GM19240 (cell line): ENCODE data around the gene SLC25A23.
"Not testable (repeated sequence)": the region's sequence is repeated elsewhere in the genome, so short reads cannot be mapped to it uniquely, and the experiment has no call there.

Experiments
- DNase-seq: peaks from one replicate; pipeline ENCODE4 v3.0.0; 2011; ENCODE audit warnings: low spot score; ENCODE audit not compliant: insufficient read length

Gene SLC25A23

DNA sequence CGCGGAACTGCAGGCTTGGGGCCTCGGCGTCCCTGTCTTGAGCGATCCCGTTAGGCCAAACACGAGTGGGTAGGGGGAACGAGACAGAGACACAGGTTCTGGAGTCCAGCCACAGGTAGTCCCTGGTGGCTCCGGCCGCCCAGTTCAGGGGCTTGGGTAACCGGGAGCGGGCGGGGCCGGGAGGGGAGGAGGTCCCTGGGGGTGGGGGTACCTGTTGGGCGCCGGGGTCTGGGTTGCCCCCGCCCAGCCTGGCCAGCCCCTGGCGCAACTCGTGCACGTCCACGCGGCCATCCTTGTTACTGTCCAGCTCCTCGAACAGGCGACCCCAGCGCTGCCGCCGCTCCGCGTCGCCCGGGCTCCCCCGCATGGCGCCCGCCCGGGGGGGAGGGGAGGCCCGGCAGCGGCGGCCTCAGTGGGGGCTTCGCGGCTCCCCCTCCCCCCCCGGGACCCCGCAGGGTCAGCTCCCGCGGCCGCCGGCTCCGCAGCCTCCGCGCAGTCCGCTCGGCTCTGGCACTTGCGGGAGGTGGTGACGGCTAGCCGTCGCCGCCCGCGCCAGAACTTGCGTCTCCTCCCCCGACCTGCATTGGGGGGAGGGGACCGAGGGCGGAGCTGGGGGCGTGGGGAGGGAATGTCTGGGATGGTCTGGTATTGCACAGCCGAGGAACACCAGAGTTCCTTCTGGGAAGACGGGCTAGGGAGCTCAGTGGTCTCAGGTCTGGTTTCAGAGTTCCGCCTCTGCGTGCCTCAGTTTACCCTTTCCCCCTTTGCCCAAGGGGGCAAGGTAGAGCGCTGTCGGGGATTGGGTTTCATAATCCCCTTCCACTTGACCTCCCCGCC lies at the start of gene SLC25A23:
TSS of gene SLC25A23 (minus strand) at position 531 of the 837 bp plus-strand sequence. CDS start at position 367, 164 bp downstream.
- DNase-seq: peak; percentile 75

DNA sequence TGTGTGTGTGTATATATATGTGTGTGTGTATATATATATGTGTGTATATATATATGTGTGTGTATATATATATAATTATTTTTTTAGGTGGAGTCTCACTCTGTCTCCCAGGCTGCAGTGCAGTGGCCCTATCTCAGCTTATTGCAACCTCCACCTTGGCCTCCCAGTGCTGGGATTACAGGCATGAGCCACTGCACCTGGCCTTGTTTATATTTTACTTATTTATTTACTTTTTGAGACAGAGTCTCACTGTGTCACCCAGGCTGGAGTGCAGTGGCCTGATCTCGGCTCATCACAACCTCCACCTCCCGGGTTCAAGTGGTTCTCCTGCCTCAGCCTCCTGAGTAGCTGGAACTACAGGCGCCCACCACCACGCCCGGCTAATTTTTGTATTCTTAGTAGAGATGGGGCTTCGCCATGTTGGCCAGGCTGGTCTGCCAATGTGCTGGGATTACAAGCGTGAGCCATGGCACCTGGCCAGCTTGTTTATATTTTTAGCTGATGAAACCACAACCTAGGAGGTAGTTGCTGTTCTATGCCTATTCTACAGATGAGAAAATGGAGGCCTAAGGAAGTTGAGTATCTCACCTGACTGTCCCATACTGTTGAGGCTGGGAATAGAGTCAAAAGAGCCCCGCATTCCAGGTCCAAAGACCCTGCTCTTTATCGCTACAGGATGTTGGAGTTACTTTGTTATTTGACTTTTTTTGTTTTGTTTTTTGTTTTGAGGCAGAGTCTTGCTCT lies 48.6 kb upstream of the SLC25A23 start:
- not testable (repeated sequence) for DNase-seq

DNA sequence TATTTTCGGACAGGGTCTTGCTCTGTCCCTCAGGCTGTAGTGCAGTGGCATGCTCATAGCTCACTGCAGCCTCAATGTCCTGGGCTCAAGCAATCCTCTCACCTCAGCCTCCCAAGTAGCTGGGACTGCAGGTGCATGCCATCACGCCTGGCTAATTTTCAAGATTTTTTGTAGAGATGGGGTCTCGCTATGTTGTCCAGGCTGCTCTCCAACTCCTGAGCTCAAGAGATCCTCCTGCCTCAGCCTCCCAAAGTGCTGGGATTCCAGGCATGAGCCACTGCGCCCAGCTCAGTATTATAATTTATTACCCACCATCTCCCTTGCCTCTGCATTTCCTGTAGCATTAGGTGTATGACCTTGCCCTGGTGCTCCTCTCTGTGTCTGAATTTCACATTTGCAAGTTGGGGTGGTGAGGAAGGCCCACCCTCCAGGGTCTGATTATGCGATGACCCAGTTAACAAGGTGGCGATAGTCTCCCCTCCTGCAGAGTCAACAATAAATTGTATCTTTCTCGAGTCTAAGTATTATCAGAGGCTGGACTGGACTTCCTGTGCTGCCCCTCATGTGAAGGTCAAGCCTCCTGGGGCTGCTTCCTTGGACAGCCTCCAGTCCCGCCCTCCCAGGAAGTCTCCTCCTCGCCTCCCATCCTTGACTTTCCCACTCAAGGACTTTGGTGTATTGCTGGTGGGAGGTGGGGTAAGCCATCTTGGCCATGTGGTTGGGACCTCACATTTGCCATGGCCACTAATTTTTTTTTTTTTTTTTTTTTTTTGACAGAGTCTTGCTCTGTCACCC lies 44.0 kb upstream of the SLC25A23 start:
- DNase-seq: no peak

DNA sequence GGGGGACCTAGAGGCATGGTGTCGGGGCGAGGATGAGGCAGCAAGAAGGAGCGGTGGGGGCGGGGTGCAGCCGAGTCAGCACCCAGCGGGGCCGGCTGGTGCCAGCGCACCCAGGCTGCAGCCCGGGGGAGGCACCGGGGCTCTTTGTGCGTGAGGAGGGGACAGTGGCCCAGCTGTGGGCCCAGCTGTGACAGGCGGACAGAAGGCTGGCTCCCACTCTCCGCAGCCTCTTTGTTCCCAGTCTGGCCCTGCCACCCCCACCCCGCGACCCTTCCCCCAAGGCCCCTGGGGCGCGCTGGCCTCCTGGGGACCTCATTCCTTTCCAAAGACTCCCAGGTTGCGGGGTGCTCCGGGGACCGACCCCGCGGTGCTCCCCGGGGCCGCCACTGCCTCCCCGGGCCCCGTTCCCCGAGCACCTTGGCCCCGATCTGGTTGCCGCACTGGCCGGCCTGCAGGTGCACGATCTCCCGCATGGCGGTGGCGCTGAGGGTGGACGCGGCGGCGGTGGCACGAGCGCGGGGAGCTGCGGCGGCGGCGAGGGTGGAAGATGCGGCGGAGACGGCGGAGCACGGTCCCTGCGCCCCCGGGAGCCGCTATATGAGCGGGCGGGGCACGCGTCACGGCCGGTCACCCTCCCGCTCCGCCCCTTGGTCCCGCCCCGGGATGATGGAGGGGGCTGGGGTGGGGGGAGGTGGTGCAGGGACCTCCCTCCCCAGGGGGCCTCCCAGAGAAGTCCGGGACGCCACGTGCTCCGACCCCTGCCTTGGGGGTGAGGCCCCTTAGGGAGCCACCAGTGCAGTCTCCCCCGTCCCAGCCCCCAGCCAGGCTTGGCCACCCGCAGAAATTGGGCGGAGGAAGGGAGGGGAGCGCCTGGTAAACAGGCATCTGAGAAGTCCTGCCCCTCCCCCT lies 42.4 kb upstream of the SLC25A23 start, which contains the start of gene TUBB4A:
TSS of gene TUBB4A (minus strand) at position 570 of the 909 bp plus-strand sequence. CDS start at position 473, 97 bp downstream.
- no peak for DNase-seq

DNA sequence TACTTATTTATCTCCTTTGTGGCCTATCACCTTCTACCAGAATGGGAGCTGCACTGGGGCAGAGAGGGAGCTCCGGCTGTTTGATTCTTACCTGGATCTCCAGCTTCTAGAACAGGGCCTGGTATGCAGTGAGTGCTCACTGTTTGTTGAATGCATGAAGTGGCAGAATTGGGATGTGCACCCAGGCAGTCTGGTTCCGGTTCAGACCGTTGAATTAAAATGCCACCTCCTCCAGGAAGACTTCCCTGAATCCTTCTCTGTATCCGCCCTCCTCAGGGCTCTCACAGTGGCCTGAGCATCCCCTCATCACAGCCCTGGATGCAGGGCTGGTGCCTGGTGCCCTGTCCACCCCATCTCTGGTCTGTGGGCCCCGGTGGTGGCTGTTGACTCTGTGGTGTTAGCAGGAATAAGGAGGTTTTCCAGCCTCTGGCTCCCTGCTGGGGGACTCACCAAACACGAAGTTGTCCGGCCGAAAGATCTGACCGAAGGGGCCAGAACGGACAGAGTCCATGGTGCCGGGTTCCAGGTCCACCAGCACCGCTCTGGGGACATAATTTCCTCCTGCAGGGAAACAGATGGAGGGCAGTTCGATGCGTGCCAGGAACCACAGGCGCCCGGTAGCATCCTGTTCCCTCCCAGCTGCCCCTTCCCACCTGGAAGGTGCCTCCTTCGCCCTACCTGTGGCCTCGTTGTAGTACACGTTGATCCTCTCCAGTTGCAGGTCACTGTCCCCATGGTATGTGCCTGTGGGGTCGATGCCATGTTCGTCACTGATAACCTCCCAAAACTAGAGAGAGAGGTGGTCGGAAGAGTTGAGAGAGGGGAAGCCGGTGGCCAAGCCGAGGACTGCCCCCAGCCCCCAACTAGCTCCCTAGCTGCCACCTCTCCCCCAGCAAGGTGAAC lies 41.5 kb upstream of the SLC25A23 start:
- no peak for DNase-seq

DNA sequence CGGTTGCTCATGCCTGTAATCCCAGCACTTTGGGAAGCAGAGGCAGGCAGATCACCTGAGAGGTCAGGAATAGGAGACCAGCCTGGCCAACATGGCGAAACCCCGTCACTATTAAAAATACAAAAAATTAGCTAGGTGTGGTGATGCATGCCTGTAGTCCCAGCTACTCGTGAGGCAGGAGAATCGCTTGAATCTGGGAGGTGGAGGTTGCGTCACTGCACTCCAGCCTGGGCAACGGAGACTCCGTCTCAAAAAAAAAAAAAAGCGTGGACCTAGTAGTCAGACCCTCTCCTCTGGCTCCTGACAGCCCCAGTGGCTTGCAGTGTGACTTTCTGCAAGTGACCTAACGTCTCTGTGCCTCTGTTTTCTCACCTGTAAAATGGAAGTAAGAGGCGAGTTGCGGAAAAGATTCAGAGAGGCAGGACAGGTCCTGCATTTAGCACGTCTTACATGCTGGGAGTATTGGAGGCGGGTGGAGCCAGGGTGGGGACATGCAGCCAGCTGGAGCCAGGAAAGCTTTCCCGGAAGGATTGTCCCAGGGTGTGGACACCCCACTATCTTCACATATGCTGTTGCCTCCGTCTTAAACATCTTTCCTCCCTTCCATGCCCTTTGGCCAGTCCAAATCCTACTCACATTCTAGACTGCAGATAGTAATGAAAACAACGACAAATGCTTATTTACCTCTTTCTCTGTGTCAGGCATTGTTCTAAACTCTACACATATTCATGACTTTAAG lies 39.6 kb upstream of the SLC25A23 start:
- DNase-seq: no peak

DNA sequence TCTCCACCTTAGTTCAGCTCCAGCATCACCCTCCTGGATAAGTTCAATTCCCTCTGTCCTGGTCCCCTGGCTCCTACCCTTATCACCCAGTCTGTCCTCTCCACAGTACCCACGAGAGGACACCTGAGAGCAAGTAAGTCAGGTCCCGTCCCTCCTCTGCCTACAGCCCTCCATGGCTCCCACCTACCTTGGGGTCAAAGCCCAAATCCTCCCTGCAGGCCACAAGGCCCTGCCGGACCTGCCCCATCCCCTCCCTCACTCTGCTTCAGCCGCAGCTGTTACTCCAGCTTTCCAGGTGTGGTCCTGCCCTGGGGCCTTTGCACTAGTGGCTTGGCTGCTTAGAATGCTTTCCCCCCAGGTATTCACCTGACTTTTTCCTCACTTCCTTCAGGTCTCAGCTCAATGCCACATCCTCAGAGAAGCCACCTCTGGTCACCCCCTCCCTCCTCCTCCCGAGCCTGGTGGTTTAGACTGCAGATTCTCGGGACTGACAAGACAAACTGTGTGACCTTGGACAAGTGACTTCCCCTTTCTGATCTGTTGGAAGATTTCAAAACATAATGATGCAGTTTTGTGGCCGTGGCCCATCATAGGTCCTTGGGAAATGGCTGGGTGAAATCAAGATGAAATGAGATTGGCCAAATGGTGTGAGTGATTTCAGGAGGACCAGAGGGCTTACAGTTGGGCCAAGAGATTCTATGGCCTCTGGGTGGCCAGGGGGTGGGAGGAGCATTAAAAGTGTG lies 38.9 kb upstream of the SLC25A23 start:
- DNase-seq: no peak

DNA sequence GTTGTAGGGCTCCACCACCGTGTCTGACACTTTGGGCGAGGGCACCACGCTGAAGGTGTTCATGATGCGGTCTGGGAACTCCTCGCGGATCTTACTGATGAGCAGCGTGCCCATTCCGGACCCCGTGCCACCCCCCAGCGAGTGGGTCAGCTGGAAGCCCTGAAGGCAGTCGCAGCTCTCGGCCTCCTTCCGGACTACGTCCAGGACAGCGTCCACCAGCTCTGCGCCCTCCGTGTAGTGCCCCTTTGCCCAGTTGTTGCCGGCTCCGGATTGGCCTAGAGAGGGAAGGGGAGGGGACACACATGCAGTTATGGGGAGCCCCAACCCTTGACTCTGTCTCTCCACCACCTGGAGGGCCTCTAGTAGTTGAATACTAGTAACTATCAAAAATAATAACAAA lies 36.4 kb upstream of the SLC25A23 start:
- DNase-seq: no peak

DNA sequence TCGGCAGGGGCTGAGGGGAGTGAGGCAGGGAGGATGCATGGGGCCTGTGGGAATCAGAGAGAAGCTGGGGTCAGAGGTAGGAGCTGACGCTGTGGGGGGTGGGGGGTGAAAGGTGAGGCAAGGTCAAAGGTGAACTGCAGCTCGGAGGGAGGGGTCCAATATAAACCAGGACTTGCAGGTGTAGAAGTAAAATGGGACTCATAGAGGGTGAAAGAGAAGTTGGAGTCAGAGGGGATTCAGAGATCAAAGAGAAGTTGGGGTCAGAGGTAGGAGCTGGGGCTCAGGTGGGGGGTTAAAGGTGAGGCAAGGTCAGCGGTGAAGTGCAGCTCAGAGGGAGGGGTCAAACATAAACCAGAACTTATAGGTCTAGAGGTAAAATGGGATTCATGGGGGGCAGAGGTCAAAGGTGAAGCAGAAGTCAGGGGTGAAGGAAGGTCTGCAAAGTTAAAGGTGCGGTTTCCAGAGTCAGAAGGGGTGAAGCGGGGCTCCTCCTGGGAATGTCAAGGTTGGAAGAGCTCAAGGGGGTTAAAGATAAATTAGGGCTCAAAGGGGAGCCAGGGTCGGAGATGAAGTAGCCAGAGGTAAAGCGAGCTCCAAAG lies 34.9 kb upstream of the SLC25A23 start:
- no peak for DNase-seq

DNA sequence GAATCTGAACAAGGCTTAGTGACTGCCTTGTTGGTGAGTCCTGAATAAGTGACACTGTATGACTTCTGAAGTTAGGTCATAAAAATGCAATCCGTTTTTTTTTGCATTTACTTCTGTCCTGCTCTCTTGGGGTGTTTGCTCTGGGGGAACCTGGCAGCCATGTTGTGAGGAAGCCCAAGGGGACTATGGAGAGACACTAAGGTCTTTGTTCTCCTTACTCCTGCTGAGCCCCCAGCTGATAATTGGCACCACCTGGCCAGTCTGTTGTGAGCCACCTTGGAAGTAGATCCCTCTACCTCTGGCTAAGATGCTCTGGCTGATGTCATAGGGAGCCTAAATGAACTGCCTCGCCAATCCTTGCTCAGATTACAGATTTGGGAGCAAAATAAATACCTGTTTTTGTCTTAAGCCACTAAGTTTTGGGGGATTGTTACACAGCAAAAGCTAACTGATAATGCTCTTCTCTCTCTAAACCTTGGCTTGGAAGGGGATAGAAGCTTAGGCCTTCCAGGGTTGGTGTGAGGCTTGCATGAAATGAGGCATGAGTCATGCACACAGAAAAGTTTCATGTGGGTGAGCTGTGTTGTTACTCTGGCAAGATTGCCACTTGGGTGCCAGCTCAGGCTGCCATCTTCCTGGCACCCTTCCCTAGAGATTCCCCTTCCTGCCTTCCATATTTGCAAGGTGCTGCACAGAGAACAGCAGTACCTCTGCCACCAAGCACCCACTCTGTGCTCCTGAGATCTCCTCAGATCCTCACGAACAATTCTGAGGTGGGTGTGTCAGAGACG lies 32.4 kb upstream of the SLC25A23 start:
- DNase-seq: no peak

DNA sequence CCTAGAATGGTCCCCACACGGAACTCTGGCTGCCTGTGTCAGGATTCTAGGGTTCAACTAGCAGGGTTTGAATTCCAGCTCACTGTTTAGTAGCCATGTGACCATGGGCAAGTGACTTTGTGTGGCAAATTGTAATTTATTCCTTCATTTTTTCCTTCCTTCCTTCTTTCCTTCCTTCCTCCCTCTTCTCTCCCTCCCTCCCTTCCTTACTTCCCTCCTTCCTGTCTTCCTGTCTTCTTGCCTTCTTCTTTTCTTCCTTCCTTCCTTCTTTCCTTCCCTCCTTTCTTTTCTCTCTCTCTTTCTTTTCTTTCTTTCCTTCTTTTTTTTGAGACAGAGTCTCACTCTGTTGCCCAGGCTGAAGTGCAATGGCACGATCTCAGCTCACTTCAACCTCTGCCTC lies 30.5 kb upstream of the SLC25A23 start:
- DNase-seq: no peak

DNA sequence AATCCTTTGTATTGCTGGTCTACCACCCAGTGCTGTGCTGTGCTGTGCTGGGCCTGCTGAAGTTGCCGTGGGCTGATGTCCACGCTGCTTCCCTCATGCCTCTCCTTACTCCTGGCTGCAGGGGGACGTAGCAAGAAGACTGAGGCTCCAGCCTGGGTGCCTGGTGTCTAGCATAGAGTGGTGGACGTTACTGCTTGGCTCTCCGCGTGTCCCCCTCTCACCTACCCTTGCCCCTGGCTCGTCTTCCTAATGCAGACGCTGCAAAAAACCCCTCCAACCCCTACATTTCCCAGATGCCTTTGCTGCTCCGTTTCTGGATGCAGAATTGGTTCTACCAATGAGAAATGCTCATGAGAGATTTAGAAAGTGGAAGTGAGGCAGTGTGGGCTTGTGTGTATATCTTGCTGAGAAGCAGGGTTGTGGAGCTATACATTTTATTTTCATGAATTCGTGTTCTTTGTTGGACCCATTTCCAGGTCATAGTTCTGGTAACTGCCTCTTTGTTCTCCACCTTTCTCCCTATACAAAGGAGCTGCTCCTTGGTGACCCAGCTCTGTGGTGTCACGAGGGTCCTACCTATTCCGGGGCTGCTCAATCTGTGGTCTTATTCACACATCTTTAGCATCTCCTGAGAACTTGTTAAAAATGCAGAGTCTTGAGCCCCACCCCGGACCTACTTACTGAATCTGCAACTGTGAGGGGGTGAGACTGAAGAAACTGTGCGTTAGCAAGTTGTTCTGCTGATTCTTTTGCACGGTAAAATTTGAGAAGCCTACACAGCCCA lies 29.9 kb upstream of the SLC25A23 start:
- DNase-seq: peak; percentile 64

DNA sequence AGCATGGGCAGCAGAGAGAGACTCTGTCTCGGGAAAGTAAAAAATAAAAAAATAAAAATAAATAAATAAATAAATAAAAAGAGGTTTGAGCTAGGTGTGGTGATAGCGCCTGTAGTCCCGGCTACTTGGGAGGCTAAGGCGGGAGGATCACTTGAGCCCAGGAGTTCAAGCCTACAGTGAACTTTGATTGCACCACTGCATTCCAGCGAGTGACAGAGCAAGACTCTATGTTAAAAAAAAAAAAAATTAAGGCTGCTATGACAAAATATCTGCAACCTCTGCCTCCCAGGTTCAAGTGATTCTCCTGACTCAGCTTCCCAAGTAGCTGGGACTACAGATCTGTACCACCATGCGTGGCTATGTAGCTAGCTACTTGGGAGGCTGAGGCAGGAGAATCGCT lies 25.2 kb upstream of the SLC25A23 start:
- DNase-seq: no peak

DNA sequence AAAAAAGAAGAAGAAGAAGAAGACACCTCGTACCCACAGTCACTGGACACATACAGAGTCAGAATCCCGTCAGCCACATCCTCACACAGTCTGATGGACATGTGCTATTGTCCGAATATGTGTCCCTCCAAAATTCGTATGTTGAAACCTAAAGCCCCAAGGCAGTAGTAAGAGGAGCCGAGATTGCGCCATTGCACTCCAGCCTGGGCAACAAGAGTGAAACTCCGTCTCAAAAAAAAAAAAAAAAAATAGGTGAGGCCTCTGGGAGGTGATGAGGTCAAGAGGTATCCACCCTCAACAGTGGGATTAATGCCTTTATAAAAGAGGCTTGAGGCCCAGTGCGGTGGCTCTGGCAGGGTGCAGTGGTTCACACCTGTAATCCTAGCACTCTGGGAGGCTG lies 24.6 kb upstream of the SLC25A23 start:
- no peak for DNase-seq

DNA sequence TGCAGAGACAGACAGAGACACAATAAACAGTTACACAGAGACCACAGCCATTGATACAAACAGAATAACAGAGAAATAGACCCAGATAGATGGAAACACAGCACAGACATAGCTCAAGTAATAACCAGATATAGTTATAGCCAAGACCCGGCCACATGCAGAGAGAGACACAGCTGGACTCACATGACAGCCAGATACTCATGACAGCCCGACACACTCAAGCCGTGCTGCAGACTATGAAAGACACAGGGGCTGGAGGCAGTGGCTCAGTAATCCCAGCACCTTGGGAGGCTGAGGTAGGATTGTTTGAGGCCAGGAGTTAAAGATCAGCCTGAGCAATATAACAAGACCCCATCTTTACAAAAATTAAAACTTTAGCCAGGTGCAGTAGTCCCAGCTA lies 23.6 kb upstream of the SLC25A23 start:
- no peak for DNase-seq

DNA sequence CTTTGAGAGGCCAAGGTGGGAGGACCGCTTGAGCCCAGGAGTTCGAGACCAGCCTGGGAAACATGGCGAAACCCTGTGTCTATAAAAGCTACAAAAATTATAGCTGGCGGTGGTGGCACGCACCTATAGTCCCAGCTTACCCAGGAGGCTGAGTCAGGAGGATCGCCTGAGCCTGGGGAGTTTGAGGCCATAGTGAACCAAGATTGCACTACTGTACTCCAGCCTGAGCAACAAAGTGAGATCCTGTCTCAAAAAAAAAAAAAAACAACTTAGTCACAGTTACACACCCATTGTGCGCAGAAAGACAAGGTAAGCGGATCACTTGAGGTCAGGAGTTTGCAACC lies 22.7 kb upstream of the SLC25A23 start:
- DNase-seq: no peak
